Measurements from ENCODE around the gene TRAF3IP1.

DNA sequence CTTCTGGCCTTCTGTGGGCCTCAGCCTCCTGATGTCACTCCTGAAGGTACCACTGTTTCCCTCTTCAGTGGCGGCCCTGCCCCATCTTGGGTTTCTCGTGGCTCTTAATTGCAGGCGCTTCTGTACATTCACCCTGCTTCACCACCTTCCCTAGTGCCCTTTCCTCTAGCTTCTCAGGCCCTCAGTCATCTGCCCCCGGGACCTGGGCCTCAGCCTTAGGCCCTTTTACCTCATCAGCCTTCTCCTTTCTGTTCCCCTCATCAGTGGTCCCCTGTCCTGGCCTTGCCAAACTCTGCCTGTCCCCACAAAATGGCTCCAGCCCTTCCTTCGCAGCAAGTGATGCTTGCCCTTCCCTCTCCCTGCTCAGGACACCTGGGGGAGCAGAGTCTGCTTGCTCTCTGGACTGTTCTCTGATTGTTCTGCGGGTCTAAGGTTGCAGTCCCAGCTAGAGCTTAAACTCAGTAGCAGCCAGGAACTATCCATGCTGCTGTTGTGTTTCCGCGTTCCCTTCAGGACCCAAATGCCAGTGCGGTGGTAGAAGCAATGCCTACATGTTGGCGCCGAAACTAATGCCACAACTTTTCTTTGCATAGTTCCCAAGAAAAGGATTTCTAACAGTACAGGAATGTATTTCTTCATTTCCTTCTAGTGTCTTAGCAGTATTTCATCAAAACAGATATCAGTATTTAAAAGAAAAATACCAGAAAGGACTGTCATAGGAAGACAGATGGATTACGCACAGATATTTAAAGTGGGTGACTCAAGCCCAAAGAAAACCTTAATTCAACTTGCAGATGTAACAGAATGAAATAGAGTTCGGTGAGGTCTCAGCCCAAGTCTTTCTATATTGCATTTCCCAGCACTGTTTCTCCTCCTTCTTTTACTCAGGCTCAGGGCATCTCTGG lies 113.9 kb downstream of the TRAF3IP1 start:
- TF ChIP-seq, protein P1, sequence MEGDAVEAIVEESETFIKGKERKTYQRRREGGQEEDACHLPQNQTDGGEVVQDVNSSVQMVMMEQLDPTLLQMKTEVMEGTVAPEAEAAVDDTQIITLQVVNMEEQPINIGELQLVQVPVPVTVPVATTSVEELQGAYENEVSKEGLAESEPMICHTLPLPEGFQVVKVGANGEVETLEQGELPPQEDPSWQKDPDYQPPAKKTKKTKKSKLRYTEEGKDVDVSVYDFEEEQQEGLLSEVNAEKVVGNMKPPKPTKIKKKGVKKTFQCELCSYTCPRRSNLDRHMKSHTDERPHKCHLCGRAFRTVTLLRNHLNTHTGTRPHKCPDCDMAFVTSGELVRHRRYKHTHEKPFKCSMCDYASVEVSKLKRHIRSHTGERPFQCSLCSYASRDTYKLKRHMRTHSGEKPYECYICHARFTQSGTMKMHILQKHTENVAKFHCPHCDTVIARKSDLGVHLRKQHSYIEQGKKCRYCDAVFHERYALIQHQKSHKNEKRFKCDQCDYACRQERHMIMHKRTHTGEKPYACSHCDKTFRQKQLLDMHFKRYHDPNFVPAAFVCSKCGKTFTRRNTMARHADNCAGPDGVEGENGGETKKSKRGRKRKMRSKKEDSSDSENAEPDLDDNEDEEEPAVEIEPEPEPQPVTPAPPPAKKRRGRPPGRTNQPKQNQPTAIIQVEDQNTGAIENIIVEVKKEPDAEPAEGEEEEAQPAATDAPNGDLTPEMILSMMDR (IDR thresholded peaks at IDR 0.05) = no peak
- TF ChIP-seq POLR2A (IDR thresholded peaks at IDR 0.05) = no peak
